WTC11 (cell line): Measurements from ENCODE around the gene HTT-AS.

Experiments used
- JUN ChIP-seq: sonication (generic); formaldehyde crosslinking; IDR thresholded peaks from 2 replicates; pipeline ENCODE4 v1.8.0; 2023; ENCODE audit warnings: mild to moderate bottlenecking, missing genetic modification reagents
- NR2C2 ChIP-seq: sonication (generic); formaldehyde crosslinking; IDR thresholded peaks from 2 replicates; pipeline ENCODE4 v1.8.0; 2022; ENCODE audit warnings: mild to moderate bottlenecking, missing genetic modification reagents
- ZNF121 ChIP-seq: sonication (generic); formaldehyde crosslinking; IDR thresholded peaks from 2 replicates; pipeline ENCODE4 v1.8.0; 2023; ENCODE audit warnings: missing genetic modification reagents

DNA sequence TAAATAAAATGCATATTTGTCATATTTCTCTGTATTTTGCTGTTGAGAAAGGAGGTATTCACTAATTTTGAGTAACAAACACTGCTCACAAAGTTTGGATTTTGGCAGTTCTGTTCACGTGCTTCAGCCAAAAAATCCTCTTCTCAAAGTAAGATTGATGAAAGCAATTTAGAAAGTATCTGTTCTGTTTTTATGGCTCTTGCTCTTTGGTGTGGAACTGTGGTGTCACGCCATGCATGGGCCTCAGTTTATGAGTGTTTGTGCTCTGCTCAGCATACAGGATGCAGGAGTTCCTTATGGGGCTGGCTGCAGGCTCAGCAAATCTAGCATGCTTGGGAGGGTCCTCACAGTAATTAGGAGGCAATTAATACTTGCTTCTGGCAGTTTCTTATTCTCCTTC lies 3.5 kb upstream of the HTT-AS start:
- no peak for TF ChIP-seq JUN (CRISPR knock-in tag)
- TF ChIP-seq ZNF121 (CRISPR knock-in tag), result no peak
- no peak for TF ChIP-seq NR2C2 (CRISPR knock-in tag)
